HG03460 (cell line): Measurements from ENCODE around the gene SPANXC.
"Not testable (repeated sequence)": the region's sequence is repeated elsewhere in the genome, so short reads cannot be mapped to it uniquely, and the experiment has no call there.

Source experiments
- ATAC-seq: cut with Tn5 transposase; IDR thresholded peaks from one replicate; pipeline ENCODE4 v1.9.1; 2021; ENCODE audit not compliant: unreplicated experiment

SPANXC gene

GRCh38 chrX:141242417-141242816 is at the start of gene SPANXC:
Gene SPANXC, minus strand, starts transcription at chrX:141242517. Its CDS starts 60 bp downstream, at chrX:141242457.
- not testable (repeated sequence) for ATAC-seq

- ATAC-seq = no peak
Observed at GRCh38 chrX:141279476-141279875, 37.2 kb upstream of the SPANXC start.

- no peak for ATAC-seq
Observed at GRCh38 chrX:141278306-141278705, 36.0 kb upstream of the SPANXC start.

- ATAC-seq = no peak
Observed at GRCh38 chrX:141258080-141258479, 15.8 kb upstream of the SPANXC start.

- ATAC-seq = no peak
Observed at GRCh38 chrX:141221611-141222010, 20.7 kb downstream of the SPANXC start.

- ATAC-seq = no peak
Observed at GRCh38 chrX:141220342-141221008, 21.8 kb downstream of the SPANXC start.

GRCh38 chrX:141214196-141214595 is 28.1 kb downstream of the SPANXC start:
- ATAC-seq = no peak

GRCh38 chrX:141201962-141202361 is 40.4 kb downstream of the SPANXC start:
- no peak for ATAC-seq
